CD8-positive, alpha-beta memory T cell (primary cell): ENCODE data around the gene SLC39A11. TPM values are rescaled to one million over a fixed set of nuclear protein-coding genes. Genes with fewer than 3 reads are reported as not detected.

Source experiments
- CTCF ChIA-PET: fragments of 350-600 bp; sonication (Branson Sonifier 250); formaldehyde crosslinking; loops from one replicate; lab custom pipeline; 2021; ENCODE audit warnings: antibody characterized with exemption; lab: Charles Lee
- POLR2A ChIA-PET: fragments of 350-600 bp; sonication (Branson Sonifier 250); formaldehyde crosslinking; loops from one replicate; lab custom pipeline; 2021; ENCODE audit warnings: antibody characterized with exemption; lab: Charles Lee
- DNase-seq, 5 donors: peaks; one replicate each; pipeline versions ENCODE4 v3.0.0 to v3.0.0-alpha.2; 2020 to 2022; ENCODE audit warnings: mixed read lengths in 1 of 5
- H3K27ac ChIP-seq: one replicate; pipeline ENCODE4 v1.7.0; 2013; ENCODE audit warnings: low read depth, mild to moderate bottlenecking, low read length, moderate library complexity
- H3K27me3 ChIP-seq: 2 replicates; pipeline ENCODE4 v1.7.0; 2013; ENCODE audit warnings: low read length, mild to moderate bottlenecking; ENCODE audit not compliant: insufficient read depth, poor library complexity, severe bottlenecking
- H3K36me3 ChIP-seq: 2 replicates; pipeline ENCODE4 v1.7.0; 2013; ENCODE audit warnings: mild to moderate bottlenecking, low read length, moderate library complexity; ENCODE audit not compliant: insufficient read depth
- H3K4me1 ChIP-seq: 2 replicates; pipeline ENCODE4 v1.7.0; 2013; ENCODE audit warnings: mild to moderate bottlenecking, low read length, moderate library complexity; ENCODE audit not compliant: insufficient read depth
- H3K4me3 ChIP-seq: 2 replicates; pipeline ENCODE4 v1.7.0; 2013; ENCODE audit warnings: mild to moderate bottlenecking, low read length
- H3K9me3 ChIP-seq: 2 replicates; pipeline ENCODE4 v1.7.0; 2013; ENCODE audit warnings: mild to moderate bottlenecking, low read length
- H3K27ac Mint-ChIP-seq, 8 donors: one replicate each; pipeline ENCODE4 v1.8.0; 2020 to 2021; ENCODE audit warnings: mixed read lengths in 8 of 8, mild to moderate bottlenecking in 6 of 8, inconsistent platforms in 3 of 8, moderate library complexity in 3 of 8
- H3K27me3 Mint-ChIP-seq, 2 donors: one replicate each; pipeline ENCODE4 v1.8.0; 2020 to 2021; ENCODE audit warnings: mixed read lengths in 2 of 2, mild to moderate bottlenecking in 1 of 2, moderate library complexity in 1 of 2
- H3K36me3 Mint-ChIP-seq, 3 donors: one replicate each; pipeline ENCODE4 v1.8.0; 2020 to 2021; ENCODE audit warnings: mixed read lengths in 3 of 3, inconsistent platforms in 1 of 3, mild to moderate bottlenecking in 1 of 3
- H3K4me1 Mint-ChIP-seq, 3 donors: one replicate each; pipeline ENCODE4 v1.8.0; 2020 to 2021; ENCODE audit warnings: mixed read lengths in 3 of 3, inconsistent platforms in 1 of 3, mild to moderate bottlenecking in 1 of 3
- H3K4me3 Mint-ChIP-seq, 7 donors: one replicate each; pipeline ENCODE4 v1.8.0; 2020 to 2021; ENCODE audit warnings: mixed read lengths in 7 of 7, mild to moderate bottlenecking in 6 of 7, moderate library complexity in 4 of 7, inconsistent platforms in 2 of 7
- H3K9me3 Mint-ChIP-seq, 5 donors: one replicate each; pipeline ENCODE4 v1.8.0; 2020 to 2022; ENCODE audit warnings: mixed read lengths in 5 of 5, mild to moderate bottlenecking in 3 of 5, moderate library complexity in 2 of 5, inconsistent platforms in 1 of 5
- polyA plus RNA-seq: library from polyadenylated mRNA; unstranded; fragments of 300-500 nt; fragmentation: Illumina TruSeq; gene quantifications from one replicate; pipeline ENCODE4 v1.2.3, GENCODE V29; 2021
- total RNA-seq, 2 experiments: library from RNA; stranded (reverse); gene quantifications; one replicate each; pipeline ENCODE4 v1.2.3, GENCODE V29; 2021

The SLC39A11 gene
- total and polyA plus RNA-seq, 3 experiments from 2014 or later, result 13.1 to 18.5 (median 17.2) TPM

GRCh38 chr17:72609501-72609900, 483.0 kb downstream of the SLC39A11 start:
- no peaks in the 10 kb centered on the region for H3K4me1 Mint-ChIP-seq
- H3K27ac ChIP-seq, result no peak overlapping the region
- ChIA-PET CTCF (no interaction called here), POLR2A (no interaction called here)
- peaks cover 11 to 18% (median 13%) of the 10 kb centered on the region in 5 donors for H3K9me3 Mint-ChIP-seq
- no peaks in the 10 kb centered on the region for H3K27me3 ChIP-seq
- H3K4me3 Mint-ChIP-seq, result no peak overlapping the region
- peaks cover 15 to 31% of the 10 kb centered on the region in 2 donors for H3K27me3 Mint-ChIP-seq
- H3K36me3 ChIP-seq, result no peaks in the 10 kb centered on the region
- DNase-seq, result no peak
- no peaks in the 10 kb centered on the region for H3K36me3 Mint-ChIP-seq
- no peak overlapping the region for H3K4me3 ChIP-seq
- no peak overlapping the region for H3K27ac Mint-ChIP-seq
- no peaks in the 10 kb centered on the region for H3K4me1 ChIP-seq
- H3K9me3 ChIP-seq, result no peaks in the 10 kb centered on the region

GRCh38 chr17:72608436-72608835, 484.1 kb downstream of the SLC39A11 start:
- no peaks in the 10 kb centered on the region for H3K4me1 ChIP-seq
- H3K27ac Mint-ChIP-seq, result no peak overlapping the region

GRCh38 chr17:72606656-72607055, 485.8 kb downstream of the SLC39A11 start:
- DNase-seq, result no peak
- H3K4me1 Mint-ChIP-seq, result no peaks in the 10 kb centered on the region
- Histone ChIP-seq H3K4me3 (no peak overlapping the region), H3K27ac (no peak overlapping the region), H3K36me3 (no peaks in the 10 kb centered on the region), H3K4me1 (no peaks in the 10 kb centered on the region), H3K9me3 (no peaks in the 10 kb centered on the region), H3K27me3 (no peaks in the 10 kb centered on the region)
- H3K27me3 Mint-ChIP-seq, result peaks cover 13 to 28% of the 10 kb centered on the region in 2 donors
- peaks cover 9 to 18% (median 13%) of the 10 kb centered on the region in 5 donors for H3K9me3 Mint-ChIP-seq
- ChIA-PET POLR2A (no interaction called here), CTCF (no interaction called here)
- no peak overlapping the region for H3K4me3 Mint-ChIP-seq
- no peak overlapping the region for H3K27ac Mint-ChIP-seq
- H3K36me3 Mint-ChIP-seq, result peaks cover 0 to 1% (median 0%) of the 10 kb centered on the region in 3 donors

More at GRCh38 chr17:72608436-72608835, 484.1 kb downstream of the SLC39A11 start:
- Histone ChIP-seq H3K4me3 (no peak overlapping the region), H3K27me3 (no peaks in the 10 kb centered on the region), H3K36me3 (no peaks in the 10 kb centered on the region), H3K9me3 (no peaks in the 10 kb centered on the region), H3K27ac (no peak overlapping the region)
- ChIA-PET POLR2A (no interaction called here), CTCF (no interaction called here)
- Mint-ChIP-seq H3K9me3 (peaks cover 9 to 18% (median 13%) of the 10 kb centered on the region in 5 donors), H3K4me1 (no peaks in the 10 kb centered on the region), H3K36me3 (no peaks in the 10 kb centered on the region), H3K4me3 (no peak overlapping the region), H3K27me3 (peaks cover 15 to 32% of the 10 kb centered on the region in 2 donors)
- DNase-seq, result no peak

- DNase-seq, result no peak
- Mint-ChIP-seq H3K27ac (no peak overlapping the region), H3K9me3 (peaks cover 9 to 18% (median 13%) of the 10 kb centered on the region in 5 donors), H3K27me3 (peaks cover 13 to 27% of the 10 kb centered on the region in 2 donors), H3K36me3 (peaks cover 0 to 1% (median 0%) of the 10 kb centered on the region in 3 donors), H3K4me1 (no peaks in the 10 kb centered on the region), H3K4me3 (no peak overlapping the region)
- no peak overlapping the region for H3K27ac ChIP-seq
- no peaks in the 10 kb centered on the region for H3K36me3 ChIP-seq
- CTCF ChIA-PET, result no interaction called here
- no peaks in the 10 kb centered on the region for H3K4me1 ChIP-seq
- no peaks in the 10 kb centered on the region for H3K27me3 ChIP-seq
- no peak overlapping the region for H3K4me3 ChIP-seq
- H3K9me3 ChIP-seq, result no peaks in the 10 kb centered on the region
- POLR2A ChIA-PET, result no interaction called here
Observed at GRCh38 chr17:72605543-72605942, 486.9 kb downstream of the SLC39A11 start.

- H3K27me3 Mint-ChIP-seq, result peaks cover 10 to 34% of the 10 kb centered on the region in 2 donors
- H3K27ac ChIP-seq, result no peak overlapping the region
- ChIA-PET POLR2A (no interaction called here), CTCF (no interaction called here)
- no peaks in the 10 kb centered on the region for H3K27me3 ChIP-seq
- H3K36me3 ChIP-seq, result no peaks in the 10 kb centered on the region
- H3K9me3 Mint-ChIP-seq, result peaks cover 11 to 18% (median 13%) of the 10 kb centered on the region in 5 donors
- no peak overlapping the region for H3K27ac Mint-ChIP-seq
- no peaks in the 10 kb centered on the region for H3K4me1 ChIP-seq
- peaks cover 0 to 1% (median 0%) of the 10 kb centered on the region in 3 donors for H3K36me3 Mint-ChIP-seq
- no peaks in the 10 kb centered on the region for H3K9me3 ChIP-seq
- no peak for DNase-seq
- no peak overlapping the region for H3K4me3 ChIP-seq
- no peaks in the 10 kb centered on the region for H3K4me1 Mint-ChIP-seq
- no peak overlapping the region for H3K4me3 Mint-ChIP-seq
Observed at GRCh38 chr17:72604518-72604917, 488.0 kb downstream of the SLC39A11 start.

- Mint-ChIP-seq H3K27ac (no peak overlapping the region), H3K4me3 (no peak overlapping the region)
- H3K4me3 ChIP-seq, result no peak overlapping the region
Observed at GRCh38 chr17:72603420-72604242, 488.9 kb downstream of the SLC39A11 start.

GRCh38 chr17:72602517-72603419, 489.7 kb downstream of the SLC39A11 start:
- CTCF ChIA-PET, result no interaction called here
- no peak overlapping the region for H3K27ac ChIP-seq
- no peak for DNase-seq

More at GRCh38 chr17:72603420-72604242, 488.9 kb downstream of the SLC39A11 start:
- DNase-seq, result no peak
- Histone ChIP-seq H3K4me1 (no peaks in the 10 kb centered on the region), H3K27me3 (no peaks in the 10 kb centered on the region), H3K27ac (no peak overlapping the region), H3K9me3 (no peaks in the 10 kb centered on the region), H3K36me3 (no peaks in the 10 kb centered on the region)
- Mint-ChIP-seq H3K27me3 (peaks cover 12 to 34% of the 10 kb centered on the region in 2 donors), H3K9me3 (peaks cover 9 to 16% (median 13%) of the 10 kb centered on the region in 5 donors), H3K36me3 (peaks cover 0 to 1% (median 0%) of the 10 kb centered on the region in 3 donors), H3K4me1 (no peaks in the 10 kb centered on the region)
- ChIA-PET POLR2A (no interaction called here), CTCF (no interaction called here)

More at GRCh38 chr17:72602517-72603419, 489.7 kb downstream of the SLC39A11 start:
- no peaks in the 10 kb centered on the region for H3K9me3 ChIP-seq
- POLR2A ChIA-PET, result no interaction called here
- Mint-ChIP-seq H3K27me3 (peaks cover 8 to 34% of the 10 kb centered on the region in 2 donors), H3K9me3 (peaks cover 2 to 8% (median 5%) of the 10 kb centered on the region in 5 donors), H3K4me3 (no peak overlapping the region), H3K36me3 (peaks cover 0 to 1% (median 0%) of the 10 kb centered on the region in 3 donors), H3K4me1 (no peaks in the 10 kb centered on the region), H3K27ac (no peak overlapping the region)
- H3K27me3 ChIP-seq, result no peaks in the 10 kb centered on the region
- no peak overlapping the region for H3K4me3 ChIP-seq
- H3K36me3 ChIP-seq, result no peaks in the 10 kb centered on the region
- no peaks in the 10 kb centered on the region for H3K4me1 ChIP-seq
